8988T (cell line): Measurements from ENCODE around the gene PDE6B.
"Not testable (repeated sequence)": the region's sequence is repeated elsewhere in the genome, so short reads cannot be mapped to it uniquely, and the experiment has no call there.

Experiments used
- DNase-seq: peaks from one replicate; pipeline ENCODE4 v3.0.0; 2011

PDE6B gene

DNA sequence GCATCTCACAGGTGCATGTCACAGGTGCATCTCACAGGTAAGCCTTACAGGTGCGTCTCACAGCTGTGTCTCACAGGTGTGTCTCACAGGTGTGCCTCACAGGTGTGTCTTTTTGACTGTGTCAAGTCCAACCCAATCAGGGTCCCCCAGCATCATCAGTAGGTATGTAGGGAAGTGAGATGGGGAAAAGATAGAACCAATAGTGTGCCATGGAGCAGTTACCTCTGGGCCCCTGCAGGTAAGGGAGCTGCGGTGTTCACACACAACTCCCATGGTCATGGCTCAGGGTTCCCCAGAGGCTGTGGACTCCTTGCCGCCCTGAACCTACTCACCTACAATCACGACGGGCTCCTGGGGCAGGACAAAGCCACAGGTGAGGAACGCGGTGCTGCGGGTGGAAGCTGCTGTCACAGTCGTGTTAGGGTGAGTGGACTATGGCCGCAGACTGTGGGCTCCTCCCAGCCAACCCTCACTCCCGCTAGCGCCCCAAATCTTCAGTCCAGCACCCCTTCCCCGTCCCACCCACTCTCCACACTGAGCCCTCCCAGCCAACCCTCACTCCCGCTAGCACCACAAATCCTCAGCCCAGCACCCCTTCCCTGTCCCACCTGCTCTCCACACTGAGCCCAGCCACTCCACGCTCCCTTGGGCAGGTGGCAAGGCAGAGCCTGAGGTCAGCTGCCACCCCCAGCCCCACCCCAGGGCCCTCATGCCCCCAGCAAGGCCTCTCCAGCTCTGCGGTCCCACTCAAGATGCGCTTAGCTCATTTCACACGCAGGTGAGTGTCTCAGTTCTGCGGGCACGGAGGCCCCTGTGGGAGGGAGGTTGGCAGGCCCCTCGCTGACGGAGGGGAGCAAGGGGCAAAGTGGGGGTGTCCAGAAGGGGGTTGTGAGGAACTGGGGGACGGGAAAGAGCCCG is 2.1 kb upstream of the PDE6B start:
- DNase-seq, result no peak

DNA sequence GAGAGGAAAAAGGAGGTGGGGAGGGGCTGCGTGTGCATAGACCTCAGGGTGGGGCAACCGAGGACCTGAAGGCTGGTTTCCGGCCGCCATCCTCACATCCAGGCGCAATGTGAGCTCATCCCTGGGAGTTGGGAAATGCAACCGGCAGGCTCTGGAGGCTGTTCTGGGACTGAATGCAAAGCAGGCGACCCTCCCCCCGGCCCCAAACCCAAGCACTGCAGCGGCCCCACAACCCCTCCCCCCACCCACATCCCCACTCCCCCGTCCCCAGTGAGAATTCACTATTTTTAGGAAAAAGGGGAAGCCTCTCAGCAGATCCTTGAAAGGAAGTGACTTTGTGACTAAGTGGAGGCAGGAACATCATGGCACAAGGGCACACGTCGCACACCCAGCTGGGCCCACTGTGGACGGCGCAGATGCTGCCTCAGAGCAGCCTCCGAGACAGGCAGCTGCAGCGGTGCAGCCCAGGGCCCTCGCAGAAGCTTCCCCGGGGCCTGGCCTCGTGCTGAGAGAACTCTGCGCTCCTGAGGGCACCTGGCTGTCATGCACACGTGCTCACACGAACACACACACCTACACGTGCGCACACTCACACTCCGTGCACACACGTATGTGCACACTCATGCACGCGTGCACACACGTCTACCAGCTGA is 1.3 kb upstream of the PDE6B start:
- DNase-seq, result no peak

DNA sequence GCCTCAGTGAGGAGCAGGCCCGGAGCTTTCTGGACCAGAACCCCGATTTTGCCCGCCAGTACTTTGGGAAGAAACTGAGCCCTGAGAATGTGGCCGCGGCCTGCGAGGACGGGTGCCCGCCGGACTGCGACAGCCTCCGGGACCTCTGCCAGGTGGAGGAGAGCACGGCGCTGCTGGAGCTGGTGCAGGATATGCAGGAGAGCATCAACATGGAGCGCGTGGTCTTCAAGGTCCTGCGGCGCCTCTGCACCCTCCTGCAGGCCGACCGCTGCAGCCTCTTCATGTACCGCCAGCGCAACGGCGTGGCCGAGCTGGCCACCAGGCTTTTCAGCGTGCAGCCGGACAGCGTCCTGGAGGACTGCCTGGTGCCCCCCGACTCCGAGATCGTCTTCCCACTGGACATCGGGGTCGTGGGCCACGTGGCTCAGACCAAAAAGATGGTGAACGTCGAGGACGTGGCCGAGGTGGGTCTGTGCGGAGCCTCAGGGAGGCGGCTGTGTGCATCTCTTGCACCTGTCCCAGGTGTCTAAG is 323 bp downstream of the PDE6B start:
- no peak for DNase-seq

DNA sequence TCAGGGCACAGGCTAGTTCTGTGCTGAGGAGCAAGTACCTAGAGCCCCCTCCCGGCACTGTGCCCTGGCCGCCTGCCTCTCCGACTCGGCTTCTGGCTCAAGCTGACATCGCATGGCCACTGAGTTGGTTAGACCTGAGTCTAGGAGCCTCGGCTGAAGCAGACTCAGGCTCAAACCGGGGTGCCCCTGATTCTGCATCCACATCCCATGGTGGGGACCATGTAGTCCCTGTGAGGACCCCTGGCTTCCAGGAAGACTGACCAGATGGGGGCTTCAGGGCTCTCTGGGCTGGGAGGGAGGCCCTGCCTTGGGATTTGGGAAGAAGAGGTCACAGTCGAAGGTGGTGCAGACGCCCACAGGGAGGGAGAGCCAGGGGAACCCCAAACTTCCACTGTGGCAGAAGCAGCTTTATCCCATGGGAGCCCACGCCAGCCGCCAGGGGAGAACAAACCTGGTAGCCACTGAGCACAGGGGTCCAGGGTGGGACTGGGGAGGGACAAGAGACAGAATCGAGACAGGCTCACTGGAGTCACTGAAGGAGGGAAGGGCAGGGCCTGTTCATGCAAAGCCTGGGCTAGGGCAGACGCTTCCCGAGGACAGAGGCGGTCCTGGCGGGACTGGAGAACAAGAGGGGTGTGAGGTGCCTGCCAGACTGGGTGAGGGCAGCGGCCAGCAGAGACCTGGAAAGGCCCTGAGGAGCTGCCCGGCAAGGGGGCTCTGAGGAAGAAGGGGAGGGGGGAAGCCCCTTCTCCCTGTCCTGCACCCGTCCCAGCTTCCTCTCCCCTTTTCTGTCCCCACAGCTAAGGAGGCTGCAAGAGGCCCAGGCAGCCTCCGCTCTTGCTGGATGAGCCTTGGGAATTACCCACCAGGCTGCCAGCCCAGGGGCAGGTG is 1.1 kb downstream of the PDE6B start:
- no peak for DNase-seq

DNA sequence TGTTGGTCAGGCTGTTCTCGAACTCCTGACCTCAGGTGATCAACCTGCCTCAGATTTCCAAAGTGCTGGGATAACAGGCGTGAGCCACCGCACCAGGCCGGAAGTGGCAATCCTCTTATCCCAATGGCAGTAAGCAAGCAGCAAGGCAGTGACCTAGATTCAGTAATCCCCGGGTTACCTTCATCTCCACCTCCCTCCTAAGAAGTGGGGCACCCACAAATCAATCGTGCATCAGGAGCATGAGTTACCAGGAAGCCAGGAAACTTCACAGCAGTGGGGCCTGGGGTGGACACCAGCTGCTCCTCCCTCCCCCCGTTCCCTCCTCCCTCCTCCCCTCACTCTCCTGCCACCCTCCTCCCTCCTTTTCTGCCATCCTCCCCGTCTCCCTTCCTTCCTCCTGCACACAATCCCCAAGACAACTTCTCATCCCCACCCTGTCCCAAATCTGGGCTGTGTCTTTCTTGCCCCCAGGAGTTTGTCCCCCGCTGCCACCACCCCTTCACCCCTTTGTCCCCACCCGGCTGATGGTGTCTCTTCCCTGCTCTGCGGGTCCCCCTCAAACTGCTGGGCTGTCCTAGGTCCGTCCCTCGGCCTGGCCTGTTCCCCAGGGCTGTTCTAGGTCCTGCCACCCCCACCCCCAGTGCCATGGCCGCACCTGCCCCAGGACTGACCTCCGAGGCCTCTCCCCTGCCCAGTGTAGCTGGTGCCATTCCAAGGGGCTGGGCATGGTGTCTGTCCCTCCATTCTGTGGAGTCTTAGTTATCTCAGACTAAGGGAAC is 2.2 kb downstream of the PDE6B start:
- no peak for DNase-seq

DNA sequence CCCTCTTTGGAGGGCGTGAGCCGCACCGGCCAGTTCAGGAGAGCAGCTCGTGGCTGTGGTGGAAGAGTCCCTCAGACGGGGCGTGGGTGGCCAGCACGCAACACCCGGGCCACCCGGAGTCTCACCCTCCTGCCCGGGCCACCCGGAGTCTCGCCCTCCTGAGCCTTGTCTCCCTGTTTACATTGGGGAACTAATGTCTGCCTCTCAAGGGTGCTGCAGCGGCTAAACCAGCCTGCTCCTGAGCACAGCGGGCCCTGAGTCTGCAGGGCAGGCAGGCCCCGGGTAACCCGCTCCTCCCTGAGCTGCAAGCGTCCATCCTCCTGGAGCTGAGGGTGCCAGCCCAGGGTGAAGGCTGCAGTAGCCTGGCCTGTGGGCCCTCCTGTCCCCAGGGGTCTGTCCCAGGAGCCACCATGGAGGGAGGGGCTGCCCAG is 3.0 kb downstream of the PDE6B start:
- no peak for DNase-seq

DNA sequence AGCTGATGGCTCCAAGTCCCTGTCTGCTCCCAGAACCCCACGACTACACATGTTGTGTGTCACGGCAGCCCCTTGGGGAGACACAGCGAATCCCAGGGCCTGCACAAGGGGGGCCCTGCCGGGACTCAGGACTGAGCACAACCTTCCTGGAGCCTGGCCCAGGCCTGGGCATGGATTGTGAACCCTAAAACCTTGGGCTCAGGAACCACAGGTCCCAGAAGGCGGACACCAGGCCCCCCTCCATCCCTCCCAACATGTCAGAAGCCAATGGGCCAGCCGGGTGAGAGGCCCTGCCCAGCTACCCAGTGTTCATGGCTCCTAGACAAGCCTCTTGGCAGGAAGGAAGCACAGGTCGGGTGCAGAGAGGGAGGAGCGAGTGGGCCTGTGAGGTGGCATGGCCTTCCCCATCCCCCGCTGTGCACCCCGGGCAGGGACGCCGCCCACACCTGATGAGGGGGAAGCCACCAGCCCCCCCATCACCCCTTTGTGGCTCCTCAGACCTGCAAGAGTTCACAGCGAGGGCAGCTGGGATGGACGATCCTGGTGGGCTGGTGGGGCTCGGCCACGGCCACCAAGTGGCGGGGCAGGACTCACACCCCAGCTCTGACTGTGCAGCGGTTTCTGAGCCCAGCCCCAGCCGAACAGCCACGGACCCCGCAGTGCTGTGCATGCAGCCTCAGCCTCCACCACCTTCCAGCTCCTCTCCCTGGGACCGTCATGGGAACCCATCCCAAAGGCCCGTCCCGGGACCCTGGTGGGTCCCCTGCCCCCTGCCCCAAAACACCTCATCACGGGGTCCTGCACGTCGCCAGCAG is 3.7 kb downstream of the PDE6B start:
- no peak for DNase-seq

DNA sequence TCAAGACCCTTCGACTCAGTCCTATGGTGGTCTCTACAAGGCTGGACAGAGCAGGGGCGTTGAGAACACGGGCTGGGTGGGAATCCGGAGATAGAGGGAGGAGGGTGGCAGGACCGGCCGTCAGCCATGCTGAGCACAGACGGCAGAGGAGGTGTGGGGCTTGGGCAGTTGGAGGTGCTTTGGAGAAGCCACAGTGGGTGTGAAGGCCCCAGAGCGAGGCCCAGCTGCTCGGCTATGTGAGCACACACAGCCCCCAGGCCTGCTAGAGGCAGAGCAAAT is 4.2 kb downstream of the PDE6B start:
- DNase-seq, result no peak

DNA sequence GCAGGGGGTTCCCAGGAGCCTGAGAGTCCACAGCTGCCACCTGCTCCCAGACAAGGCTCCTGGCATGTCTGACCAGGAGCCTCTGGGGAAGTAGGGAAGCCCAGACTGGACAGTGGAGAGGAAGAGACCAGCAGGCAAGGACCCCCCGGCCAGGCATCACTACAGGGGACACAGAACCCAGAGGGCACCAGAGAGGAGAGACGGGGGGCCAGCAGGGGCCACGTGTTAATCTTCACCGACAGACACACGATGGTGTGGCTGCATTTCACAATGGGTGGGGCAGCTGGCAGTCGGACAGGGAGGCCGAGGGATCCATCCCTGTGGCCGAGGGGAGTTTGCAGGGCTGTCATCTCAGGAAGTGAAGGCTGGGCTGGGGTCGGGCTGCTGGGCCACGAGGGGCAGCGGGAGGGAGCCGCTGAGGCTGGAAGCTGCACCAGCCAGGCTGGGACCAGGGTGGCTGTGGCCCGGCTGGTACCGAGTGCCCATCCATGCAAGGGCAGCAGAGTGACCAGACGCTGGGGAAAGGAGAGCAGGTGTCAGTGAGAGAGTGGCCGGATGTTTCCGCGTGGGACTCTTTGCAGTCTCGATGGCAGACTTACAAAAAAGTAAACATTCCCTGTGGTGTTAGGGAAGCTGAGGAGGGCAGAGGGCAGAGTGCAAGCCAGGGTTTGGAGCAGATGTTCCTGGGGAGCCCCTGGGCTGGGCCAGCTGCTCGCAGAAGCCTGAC is 4.7 kb downstream of the PDE6B start:
- DNase-seq, result no peak

DNA sequence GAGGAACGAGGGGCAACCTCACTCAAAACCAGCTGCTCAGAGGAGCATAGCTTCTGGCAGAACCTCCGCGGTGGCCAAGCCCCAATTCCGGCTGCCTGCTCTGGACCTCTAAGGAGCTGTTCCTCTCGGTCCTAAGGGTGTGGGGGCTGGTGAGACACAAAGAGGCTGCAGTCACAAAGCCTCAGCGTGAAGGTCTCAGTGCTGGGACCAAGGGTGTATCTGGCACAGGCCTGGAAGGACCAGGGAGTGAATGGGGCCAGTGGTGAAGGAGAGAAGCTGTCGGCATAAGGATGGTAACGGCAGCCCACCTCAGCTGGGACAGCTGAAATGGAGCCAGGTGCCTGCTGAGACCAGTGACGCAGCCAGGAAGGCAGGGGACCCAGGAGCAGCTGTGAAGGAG is 5.3 kb downstream of the PDE6B start:
- no peak for DNase-seq

DNA sequence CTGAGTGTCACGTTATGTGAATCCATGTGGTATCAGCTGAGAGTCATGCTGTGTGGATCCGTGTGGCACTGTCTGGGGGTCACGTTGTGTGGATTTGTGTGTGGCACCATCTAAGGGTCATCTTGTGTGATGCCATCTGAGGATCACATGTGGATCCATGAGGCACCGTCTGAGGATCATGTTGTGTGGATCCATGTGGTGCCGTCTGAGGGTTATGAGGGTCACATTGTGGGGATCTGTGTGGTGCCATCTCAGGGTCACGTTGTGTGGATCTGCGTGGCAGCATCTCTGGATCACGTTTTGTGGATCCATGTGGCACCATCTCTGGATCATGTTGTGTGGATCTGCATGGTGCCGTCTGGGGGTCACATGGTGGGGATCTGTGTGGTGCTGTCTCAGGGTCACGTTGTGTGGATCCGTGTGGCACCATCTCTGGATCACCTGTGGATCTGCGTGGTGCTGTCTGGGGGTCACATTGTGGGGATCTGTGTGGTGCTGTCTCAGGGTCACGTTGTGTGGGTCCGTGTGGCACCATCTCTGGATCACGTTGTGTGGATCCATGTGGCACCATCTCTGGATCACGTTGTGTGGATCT is 6.9 kb downstream of the PDE6B start:
- DNase-seq, result no peak

DNA sequence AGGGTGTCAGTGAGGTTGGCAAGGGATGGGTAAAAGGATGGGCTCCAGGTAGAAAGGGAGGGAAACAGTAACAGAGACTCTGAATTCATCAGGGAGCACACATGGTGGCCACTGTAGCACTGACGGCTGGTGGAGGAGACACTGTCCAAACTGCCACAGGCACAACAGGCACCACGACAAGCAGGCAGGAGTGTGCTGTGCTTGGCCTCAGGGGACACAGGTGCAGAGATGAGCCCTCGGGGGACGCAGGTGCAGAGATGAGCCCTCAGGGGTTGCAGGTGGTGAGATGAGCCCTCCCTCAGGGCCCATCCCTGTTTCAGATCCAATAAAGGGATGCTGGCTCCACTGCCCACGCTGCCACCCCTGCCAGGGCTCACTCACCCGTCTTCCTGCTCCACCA is 7.6 kb downstream of the PDE6B start:
- no peak for DNase-seq

DNA sequence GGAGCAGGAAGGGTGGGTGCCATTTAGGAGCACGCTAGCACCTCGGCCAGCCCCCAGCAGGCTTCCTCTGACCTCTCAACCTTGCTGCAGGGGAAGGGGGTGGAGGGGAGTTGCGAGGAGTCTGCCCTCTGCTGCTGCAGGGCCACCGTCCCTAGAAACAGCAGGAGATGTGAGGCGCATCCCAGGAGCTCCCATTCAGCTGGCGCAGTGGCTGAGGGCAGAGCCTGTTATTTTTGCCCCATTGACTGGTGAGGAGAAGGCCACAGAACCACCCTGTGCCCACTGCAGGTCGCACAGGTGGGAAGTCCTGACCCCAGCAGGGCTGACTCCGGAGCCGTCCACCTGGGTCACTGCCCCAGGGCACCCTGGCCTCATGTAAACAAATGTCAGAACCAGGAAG is 8.0 kb downstream of the PDE6B start:
- DNase-seq, result no peak

DNA sequence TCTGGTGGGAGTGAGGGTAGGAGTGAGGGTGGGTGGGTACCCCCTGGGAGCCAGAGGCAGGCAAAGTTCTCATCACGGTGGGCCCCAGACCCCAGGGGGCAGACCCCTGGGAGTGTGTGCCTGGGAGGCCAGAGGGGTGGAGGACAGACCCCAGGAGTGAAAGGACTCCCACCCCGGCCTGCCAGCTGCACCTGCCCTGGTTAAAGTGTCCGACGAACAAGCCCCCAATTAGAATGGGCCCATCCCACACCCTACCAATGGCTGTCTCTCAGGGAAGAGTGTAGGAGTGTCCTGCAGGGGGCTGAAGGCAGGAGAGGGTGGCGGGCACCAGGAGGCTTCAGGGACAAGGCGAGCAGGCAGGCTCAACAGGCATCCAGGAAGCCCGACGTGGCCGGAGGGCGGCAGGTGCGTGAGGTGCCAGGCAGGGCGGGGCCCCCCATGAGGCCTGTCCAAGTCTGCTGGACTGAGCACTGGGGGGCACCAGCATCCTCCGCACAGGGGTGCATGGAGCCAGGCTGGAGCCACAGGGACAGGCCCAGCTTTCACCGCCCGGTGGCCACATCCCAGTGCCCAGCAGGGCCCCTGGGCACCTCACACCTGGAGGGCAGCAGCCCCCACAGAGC is 8.7 kb downstream of the PDE6B start:
- no peak for DNase-seq

DNA sequence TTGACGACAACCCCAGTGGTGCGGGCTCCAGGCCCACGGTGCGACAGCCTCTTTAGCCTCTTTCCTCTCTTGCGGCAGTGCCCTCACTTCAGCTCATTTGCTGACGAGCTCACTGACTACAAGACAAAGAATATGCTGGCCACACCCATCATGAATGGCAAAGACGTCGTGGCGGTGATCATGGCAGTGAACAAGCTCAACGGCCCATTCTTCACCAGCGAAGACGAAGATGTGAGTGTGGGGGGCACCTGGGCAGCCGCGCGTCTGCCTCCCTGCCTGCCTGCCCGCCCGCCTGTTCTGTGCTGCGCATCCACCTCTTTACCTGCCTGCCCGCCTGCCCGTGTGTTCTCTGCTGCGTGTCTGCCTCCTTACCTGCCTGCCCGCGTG is 9.2 kb downstream of the PDE6B start:
- no peak for DNase-seq

DNA sequence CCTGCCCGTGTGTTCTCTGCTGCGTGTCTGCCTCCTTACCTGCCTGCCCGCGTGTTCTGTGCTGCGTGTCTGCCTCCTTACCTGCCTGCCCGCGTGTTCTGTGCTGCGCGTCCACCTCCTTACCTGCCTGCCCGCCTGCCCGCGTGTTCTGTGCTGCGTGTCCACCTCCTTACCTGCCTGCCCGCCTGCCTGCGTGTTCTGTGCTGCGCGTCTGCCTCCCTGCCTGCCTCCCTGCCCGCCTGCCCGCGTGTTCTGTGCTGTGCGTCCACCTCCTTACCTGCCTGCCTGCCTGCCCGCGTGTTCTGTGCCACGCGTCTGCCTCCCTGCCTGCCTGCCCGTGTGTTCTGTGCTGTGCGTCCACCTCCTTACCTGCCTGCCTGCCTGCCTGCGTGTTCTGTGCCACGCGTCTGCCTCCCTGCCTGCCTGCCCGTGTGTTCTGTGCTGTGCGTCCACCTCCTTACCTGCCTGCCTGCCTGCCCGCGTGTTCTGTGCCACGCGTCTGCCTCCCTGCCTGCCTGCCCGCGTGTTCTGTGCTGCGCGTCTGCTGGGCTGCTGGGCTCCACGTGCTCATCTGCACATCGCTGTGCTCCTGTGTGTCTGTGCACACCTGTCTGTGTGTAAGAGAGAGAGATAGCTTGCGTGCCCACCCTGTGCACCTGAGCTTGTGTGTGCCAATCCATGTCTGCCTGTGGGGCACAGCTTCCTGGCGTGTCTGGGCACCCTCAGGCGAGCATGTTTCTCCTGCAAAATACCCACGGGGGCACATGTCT is 9.9 kb downstream of the PDE6B start:
- not testable (repeated sequence) for DNase-seq

DNA sequence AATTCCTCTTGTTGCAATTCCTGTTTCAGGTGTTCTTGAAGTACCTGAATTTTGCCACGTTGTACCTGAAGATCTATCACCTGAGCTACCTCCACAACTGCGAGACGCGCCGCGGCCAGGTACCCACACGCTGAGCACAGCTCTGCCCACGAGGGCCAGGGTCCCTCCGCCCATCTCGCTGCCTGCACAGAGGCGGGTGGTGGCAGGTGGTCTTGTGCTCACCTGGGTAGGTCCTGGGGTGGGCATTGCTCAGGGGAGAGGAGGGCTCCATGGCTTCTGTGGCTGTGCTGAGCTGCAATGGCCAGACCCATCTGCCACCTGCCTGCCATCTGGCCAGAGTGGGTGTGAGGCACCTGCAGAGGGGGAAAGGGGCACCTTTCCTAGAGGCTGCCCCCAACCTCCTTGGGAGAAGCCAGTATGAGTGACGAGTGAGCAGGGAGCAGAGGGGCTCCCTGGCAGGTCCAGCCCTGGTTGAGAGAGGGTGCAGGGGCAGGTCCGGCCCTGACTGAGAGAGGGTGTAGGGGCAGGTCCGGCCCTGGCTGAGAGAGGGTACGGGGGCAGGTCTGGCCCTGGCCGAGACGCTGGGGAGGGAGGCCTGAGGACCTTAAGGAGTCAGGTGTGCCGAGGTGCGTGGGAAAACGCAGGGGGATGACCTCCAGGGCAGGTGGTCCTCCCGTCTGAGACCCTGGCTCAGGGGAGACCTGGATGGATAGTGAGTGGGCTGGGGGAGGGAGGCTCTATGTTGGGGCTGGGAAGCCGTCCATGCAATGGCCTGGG is 10.7 kb downstream of the PDE6B start:
- no peak for DNase-seq

DNA sequence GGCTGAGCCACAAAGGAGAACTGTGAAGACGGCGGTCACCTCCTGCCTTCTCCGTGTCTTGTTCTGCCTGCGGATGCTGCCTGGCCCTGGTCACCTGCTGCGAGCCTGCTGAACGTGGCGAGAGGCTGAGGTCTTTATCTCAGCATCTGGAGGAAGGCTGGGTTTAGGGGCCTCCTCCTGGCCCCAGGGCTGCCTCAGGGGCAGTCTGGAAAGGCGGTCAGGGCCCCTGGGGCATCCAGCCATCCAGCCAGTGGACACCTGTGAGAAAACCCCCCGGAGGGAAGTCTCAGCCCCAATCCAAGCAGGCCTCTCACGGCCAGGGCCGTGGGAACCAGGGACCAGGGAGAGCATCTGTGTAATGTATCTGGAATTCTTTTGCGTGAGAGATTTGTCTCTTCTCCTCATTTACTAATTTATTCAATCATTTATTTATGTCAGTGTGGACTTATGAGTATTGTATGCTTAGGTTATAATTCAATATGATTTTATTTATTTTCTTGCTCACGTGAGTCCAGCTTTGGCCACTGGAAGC is 11.3 kb downstream of the PDE6B start:
- no peak for DNase-seq
